Activated naive CD8-positive, alpha-beta T cell treated with anti-CD3 and anti-CD28 coated beads, Interleukin-2, amount 10 ng/mL, durations not matched to agents 7 days and 5 days (primary cell): ENCODE data around the gene PASK. TPM values are rescaled to one million over a fixed set of nuclear protein-coding genes. Genes with fewer than 3 reads are reported as not detected.

ENCODE experiments used
- ATAC-seq: fragments of 150-1000 bp; cut with Tn5 transposase; one replicate; pipeline ENCODE4 v1.10.0; 2021; ENCODE audit warnings: low read depth, moderate library complexity
- POLR2A ChIA-PET: fragments of 350-600 bp; sonication (Branson Sonifier 250); formaldehyde crosslinking; loops from one replicate; lab custom pipeline; 2021; ENCODE audit warnings: antibody characterized with exemption; lab: Charles Lee
- DNase-seq: peaks from one replicate; pipeline ENCODE4 v3.0.0; 2021
- H3K27ac Mint-ChIP-seq: one replicate; pipeline ENCODE4 v1.8.0; 2022; ENCODE audit warnings: mild to moderate bottlenecking, mixed read lengths
- H3K27me3 Mint-ChIP-seq: one replicate; pipeline ENCODE4 v1.8.0; 2022; ENCODE audit warnings: mild to moderate bottlenecking, moderate library complexity, mixed read lengths
- H3K36me3 Mint-ChIP-seq: one replicate; pipeline ENCODE4 v1.8.0; 2021; ENCODE audit warnings: mild to moderate bottlenecking, mixed read lengths
- H3K4me1 Mint-ChIP-seq: one replicate; pipeline ENCODE4 v1.8.0; 2021; ENCODE audit warnings: mixed read lengths
- H3K4me3 Mint-ChIP-seq: one replicate; pipeline ENCODE4 v1.8.0; 2022; ENCODE audit warnings: mild to moderate bottlenecking, moderate library complexity, mixed read lengths
- H3K9me3 Mint-ChIP-seq: one replicate; pipeline ENCODE4 v1.8.0; 2021; ENCODE audit warnings: mixed read lengths
- total RNA-seq, 2 experiments: library from RNA; stranded (reverse); gene quantifications; one replicate each; pipeline ENCODE4 v1.2.3, GENCODE V29; 2021

Gene PASK
- total RNA-seq, 2 experiments from 2014 or later: 132 to 153 TPM

DNA sequence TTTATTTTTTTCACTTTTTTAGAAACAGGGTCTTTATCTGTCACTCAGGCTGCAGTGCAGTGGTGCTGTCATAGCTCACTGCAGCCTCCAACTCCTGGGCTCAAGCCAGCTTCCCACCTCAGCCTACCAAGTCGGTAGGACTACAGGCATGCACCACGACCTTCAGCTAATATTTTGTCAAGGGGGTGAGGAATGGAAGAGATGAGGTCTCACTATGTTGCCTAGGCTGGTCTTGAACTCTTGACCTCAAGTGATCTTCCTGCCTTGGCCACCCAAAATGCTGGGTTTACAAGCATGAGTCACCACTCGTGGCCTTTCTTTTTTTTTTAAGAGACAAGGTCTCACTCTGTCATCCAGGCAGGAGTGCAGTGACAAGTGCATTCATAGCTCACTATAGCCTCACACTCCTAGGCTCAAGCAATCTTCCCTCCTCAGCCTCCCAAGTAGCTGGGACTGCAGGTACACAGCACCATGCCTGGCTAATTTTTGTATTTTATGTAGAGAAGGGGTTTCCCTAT is 14.4 kb upstream of the PASK start:
- DNase-seq: no peak
- POLR2A ChIA-PET: interaction anchor here (1.4 kb wide), 1 partner anchor 15 kb away, joined by 5 read pairs; the partner anchor contains the start of gene PASK
- H3K4me3 Mint-ChIP-seq: no peak overlapping the region
- H3K27ac Mint-ChIP-seq: no peak overlapping the region
- ATAC-seq: no peak
- peaks cover 9% of the 10 kb centered on the region for H3K36me3 Mint-ChIP-seq
- no peaks in the 10 kb centered on the region for H3K27me3 Mint-ChIP-seq
- H3K9me3 Mint-ChIP-seq: no peaks in the 10 kb centered on the region
- H3K4me1 Mint-ChIP-seq: no peaks in the 10 kb centered on the region

- H3K36me3 Mint-ChIP-seq: peaks cover 5% of the 10 kb centered on the region
- DNase-seq (no peak), ATAC-seq (no peak)
- no peaks in the 10 kb centered on the region for H3K27me3 Mint-ChIP-seq
- no peak overlapping the region for H3K4me3 Mint-ChIP-seq
- POLR2A ChIA-PET: no interaction called here
- no peaks in the 10 kb centered on the region for H3K9me3 Mint-ChIP-seq
- H3K4me1 Mint-ChIP-seq: no peaks in the 10 kb centered on the region
- H3K27ac Mint-ChIP-seq: no peak overlapping the region
These were observed 12.5 kb upstream of the PASK start for GRCh38 chr2:241161646-241162281.

- Mint-ChIP-seq H3K27ac (no peak overlapping the region), H3K4me1 (no peaks in the 10 kb centered on the region), H3K27me3 (no peaks in the 10 kb centered on the region), H3K36me3 (peaks cover 5% of the 10 kb centered on the region), H3K4me3 (no peak overlapping the region), H3K9me3 (no peaks in the 10 kb centered on the region)
- POLR2A ChIA-PET: no interaction called here
- DNase-seq (no peak), ATAC-seq (no peak)
These were observed 11.0 kb upstream of the PASK start for GRCh38 chr2:241160318-241160717.

GRCh38 chr2:241159116-241159515 is 9.8 kb upstream of the PASK start:
- Mint-ChIP-seq H3K4me1 (peaks cover 2% of the 10 kb centered on the region), H3K27ac (no peak overlapping the region), H3K27me3 (no peaks in the 10 kb centered on the region), H3K36me3 (peaks cover 5% of the 10 kb centered on the region), H3K4me3 (no peak overlapping the region), H3K9me3 (no peaks in the 10 kb centered on the region)
- DNase-seq (no peak), ATAC-seq (no peak)
- POLR2A ChIA-PET: no interaction called here

DNA sequence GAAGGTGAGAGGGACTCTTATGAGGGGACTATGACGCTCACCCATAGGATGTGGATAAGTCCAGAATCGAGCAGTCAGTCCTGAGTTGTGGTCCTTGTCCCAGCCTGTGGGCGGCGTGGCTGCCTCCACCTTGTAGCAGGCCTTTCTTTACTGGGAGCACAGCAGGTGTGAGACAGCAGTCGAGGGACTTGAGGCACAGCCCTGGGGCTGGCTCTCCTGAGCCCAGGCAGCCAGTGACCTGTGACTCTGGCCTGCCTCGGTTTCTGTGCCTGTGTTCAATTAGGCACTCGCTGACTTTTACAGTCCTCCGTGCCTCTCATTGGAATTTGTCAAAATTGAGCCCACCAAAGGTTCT is 9.3 kb upstream of the PASK start:
- Mint-ChIP-seq H3K27ac (no peak overlapping the region), H3K27me3 (no peaks in the 10 kb centered on the region), H3K36me3 (peaks cover 5% of the 10 kb centered on the region), H3K9me3 (no peaks in the 10 kb centered on the region), H3K4me1 (peaks cover 4% of the 10 kb centered on the region), H3K4me3 (no peak overlapping the region)
- POLR2A ChIA-PET: no interaction called here
- ATAC-seq: no peak
- no peak for DNase-seq

GRCh38 chr2:241157841-241158545 is 8.7 kb upstream of the PASK start:
- DNase-seq (no peak), ATAC-seq (no peak)
- Mint-ChIP-seq H3K4me1 (peaks cover 9% of the 10 kb centered on the region), H3K27ac (no peak overlapping the region), H3K9me3 (no peaks in the 10 kb centered on the region), H3K27me3 (no peaks in the 10 kb centered on the region), H3K36me3 (peaks cover 7% of the 10 kb centered on the region), H3K4me3 (no peak overlapping the region)
- POLR2A ChIA-PET: no interaction called here

- no peak overlapping the region for H3K27ac Mint-ChIP-seq
- no peaks in the 10 kb centered on the region for H3K27me3 Mint-ChIP-seq
- no peak for DNase-seq
- H3K36me3 Mint-ChIP-seq: peaks cover 7% of the 10 kb centered on the region
- H3K9me3 Mint-ChIP-seq: no peaks in the 10 kb centered on the region
- POLR2A ChIA-PET: no interaction called here
- no peak overlapping the region for H3K4me3 Mint-ChIP-seq
- no peak for ATAC-seq
- peaks cover 13% of the 10 kb centered on the region for H3K4me1 Mint-ChIP-seq
These were observed 7.7 kb upstream of the PASK start for GRCh38 chr2:241156971-241157441.

DNA sequence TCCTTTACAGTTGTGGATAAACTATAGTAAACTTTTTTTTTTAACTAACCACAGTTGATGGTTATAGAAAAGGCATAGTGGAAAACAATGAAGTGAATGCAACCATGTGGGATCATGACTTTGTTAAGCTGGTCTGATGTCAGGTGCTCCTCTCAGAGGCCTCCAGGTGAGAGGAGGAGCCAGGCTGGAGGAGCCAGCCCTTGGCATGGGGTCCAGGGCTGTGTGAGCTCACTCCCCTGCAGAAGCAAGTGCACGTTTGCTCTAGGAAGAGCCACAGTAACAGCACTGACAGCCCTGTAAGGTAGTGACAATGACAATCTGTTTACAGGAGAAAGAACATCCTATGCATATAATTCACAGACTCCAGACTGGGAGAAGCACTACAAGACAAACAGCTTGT is 6.7 kb upstream of the PASK start:
- Mint-ChIP-seq H3K27ac (no peak overlapping the region), H3K36me3 (peaks cover 7% of the 10 kb centered on the region)

GRCh38 chr2:241154915-241155314 is 5.6 kb upstream of the PASK start:
- H3K27ac Mint-ChIP-seq: no peak overlapping the region

More for the DNA sequence above, 6.7 kb upstream of the PASK start:
- Mint-ChIP-seq H3K9me3 (no peaks in the 10 kb centered on the region), H3K27me3 (no peaks in the 10 kb centered on the region), H3K4me1 (peaks cover 22% of the 10 kb centered on the region), H3K4me3 (no peak overlapping the region)
- ATAC-seq (no peak), DNase-seq (no peak)
- POLR2A ChIA-PET: no interaction called here

GRCh38 chr2:241153616-241154015 is 4.3 kb upstream of the PASK start:
- no peaks in the 10 kb centered on the region for H3K9me3 Mint-ChIP-seq
- H3K27me3 Mint-ChIP-seq: no peaks in the 10 kb centered on the region
- POLR2A ChIA-PET: no interaction called here
- H3K36me3 Mint-ChIP-seq: peaks cover 7% of the 10 kb centered on the region
- H3K27ac Mint-ChIP-seq: no peak overlapping the region
- DNase-seq: no peak
- ATAC-seq: no peak
- H3K4me1 Mint-ChIP-seq: peaks cover 28% of the 10 kb centered on the region
- H3K4me3 Mint-ChIP-seq: no peak overlapping the region

More at GRCh38 chr2:241154915-241155314, 5.6 kb upstream of the PASK start:
- H3K27me3 Mint-ChIP-seq: no peaks in the 10 kb centered on the region
- no peaks in the 10 kb centered on the region for H3K9me3 Mint-ChIP-seq
- H3K4me3 Mint-ChIP-seq: no peak overlapping the region
- H3K36me3 Mint-ChIP-seq: peaks cover 9% of the 10 kb centered on the region
- peaks cover 28% of the 10 kb centered on the region for H3K4me1 Mint-ChIP-seq
- no peak for ATAC-seq
- POLR2A ChIA-PET: no interaction called here
- no peak for DNase-seq

DNA sequence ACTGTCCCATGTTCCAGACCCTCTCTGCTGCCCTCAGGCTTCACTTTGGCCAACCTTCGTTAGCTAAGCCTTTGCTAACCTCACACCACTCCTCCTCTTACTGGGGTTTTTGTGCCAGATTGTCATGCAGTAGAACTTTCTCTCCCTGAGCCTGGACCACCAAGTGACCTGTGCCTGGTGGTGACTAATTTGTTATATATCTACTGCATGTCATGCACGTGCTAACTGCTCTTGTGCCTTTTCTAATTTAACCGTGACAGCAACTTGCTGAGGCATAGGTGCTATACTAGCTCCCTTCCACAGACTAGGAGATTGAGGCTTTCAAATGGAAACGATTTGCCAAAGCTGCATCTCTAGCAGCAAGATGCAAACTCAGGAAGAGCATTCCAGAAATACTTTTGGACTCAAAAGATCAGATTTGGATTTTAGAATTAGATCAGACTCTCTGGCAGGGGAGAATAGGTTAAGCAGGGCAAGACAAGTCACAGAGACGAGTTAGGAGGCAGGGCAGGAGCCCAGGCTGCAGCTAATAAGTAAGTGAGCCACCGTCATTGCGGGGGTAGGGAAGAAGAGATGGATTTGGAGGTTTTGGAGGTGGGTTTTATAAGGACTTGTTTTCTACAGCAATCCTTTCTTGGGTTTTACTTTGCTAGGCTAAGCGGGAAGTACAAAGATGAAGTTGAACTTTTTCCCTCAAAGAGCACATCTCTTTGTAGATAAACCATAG is 2.8 kb upstream of the PASK start:
- H3K27ac Mint-ChIP-seq: peak overlapping the region; percentile 13
- no peak for ATAC-seq
- peaks cover 5% of the 10 kb centered on the region for H3K36me3 Mint-ChIP-seq
- no peak for DNase-seq
- no peaks in the 10 kb centered on the region for H3K9me3 Mint-ChIP-seq
- POLR2A ChIA-PET: interaction anchor here (1.4 to 2.5 kb wide), 2 partner anchors 39 to 49 kb away, joined by 5 to 15 read pairs; no protein-coding TSS in a partner anchor
- peaks cover 36% of the 10 kb centered on the region for H3K4me1 Mint-ChIP-seq
- H3K27me3 Mint-ChIP-seq: no peaks in the 10 kb centered on the region
- H3K4me3 Mint-ChIP-seq: peak overlapping the region; percentile 94

DNA sequence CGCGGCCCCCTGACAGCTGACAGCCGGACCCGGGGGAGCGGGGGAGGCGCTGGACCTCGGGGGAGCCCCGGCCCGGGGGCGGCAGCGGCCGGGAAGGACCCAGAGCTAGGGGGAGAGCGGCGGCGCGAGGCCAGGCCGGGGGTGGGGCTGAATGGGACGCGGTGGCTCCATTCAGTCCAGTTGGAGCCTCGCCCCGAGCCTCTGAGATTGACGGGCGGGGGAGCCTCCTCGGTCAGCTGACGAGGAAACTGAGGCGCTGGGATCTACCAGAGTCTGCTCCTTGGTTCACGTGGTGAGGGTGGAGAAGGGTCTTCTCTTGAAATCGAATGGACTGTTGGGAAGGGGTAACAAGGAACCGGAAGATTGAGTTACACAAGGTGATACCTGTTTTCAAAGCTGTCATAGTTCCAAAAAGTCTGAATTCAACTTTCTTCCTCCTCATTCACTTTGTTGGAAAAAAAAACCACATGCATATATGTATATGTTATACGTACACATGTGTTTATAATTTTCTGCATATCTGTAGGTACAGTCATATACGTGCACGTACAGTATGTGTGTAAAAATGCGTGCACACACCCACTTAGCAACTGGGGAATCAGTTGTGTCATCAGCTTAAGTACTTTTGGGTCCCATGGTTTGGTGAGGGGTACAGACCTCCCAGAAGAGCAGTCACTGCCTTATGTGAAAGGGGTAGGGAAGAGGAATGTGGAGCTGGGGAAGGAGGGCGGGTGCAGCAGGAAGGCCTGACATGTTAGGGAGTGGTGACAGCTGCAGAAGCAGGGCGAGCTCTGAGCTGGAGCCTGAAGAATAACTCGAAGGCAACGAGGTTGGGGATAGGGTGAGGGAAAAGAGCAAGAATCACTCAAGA is 1.6 kb upstream of the PASK start:
- POLR2A ChIA-PET: interaction anchor here (1.3 to 3.0 kb wide), 4 partner anchors 14 to 47 kb away, joined by 4 to 29 read pairs (median 10); no protein-coding TSS in a partner anchor
- Mint-ChIP-seq H3K27me3 (no peaks in the 10 kb centered on the region), H3K4me1 (peaks cover 45% of the 10 kb centered on the region), H3K36me3 (peaks cover 5% of the 10 kb centered on the region), H3K9me3 (no peaks in the 10 kb centered on the region), H3K4me3 (peak overlapping the region; percentile 94), H3K27ac (peak overlapping the region; percentile 87)
- no peak for ATAC-seq
- no peak for DNase-seq
